ENCODE data around the gene WDR70. TPM values are rescaled to one million over a fixed set of nuclear protein-coding genes. Genes with fewer than 3 reads are reported as not detected.

WDR70 gene
- total and polyA plus RNA-seq, 2 of the 8 experiments (the other 6 are each of a cell fraction or from before 2014, with no cell fraction given), result 10.6 to 37.4 TPM

DNA sequence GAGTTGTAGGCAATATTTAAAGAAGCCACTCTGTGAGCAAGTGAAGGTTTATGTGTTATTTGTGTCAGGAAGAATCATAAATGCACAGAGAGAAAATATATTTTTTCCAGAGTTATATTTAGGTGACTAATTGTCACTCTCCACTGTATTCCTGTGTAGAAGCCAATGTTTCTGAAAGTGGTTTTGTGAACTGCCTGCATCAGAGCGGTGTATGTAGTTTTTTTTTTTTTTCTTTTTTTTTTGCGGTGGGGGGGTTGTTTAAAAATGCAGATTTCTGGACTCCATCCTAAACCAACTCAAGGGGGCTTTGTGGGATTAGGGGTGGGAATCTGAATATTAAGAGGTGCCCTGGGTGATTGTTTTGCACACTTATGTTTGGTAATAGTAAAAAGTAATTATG, 357.3 kb downstream of the WDR70 start:
- H4K91ac ChIP-seq (replicated peaks; ENCODE audit: insufficient read length, low read length), result no peak overlapping the region
- no peak overlapping the region for H2BK12ac ChIP-seq (ENCODE audit: low read depth, low read length)
- H2AK5ac ChIP-seq (ENCODE audit: low read depth, low read length), result no peak overlapping the region
- no peak overlapping the region for H2BK5ac ChIP-seq (ENCODE audit: low read depth, low read length)
- CTCF ChIA-PET (ENCODE audit: partially characterized antibody), result interaction anchor here (0.6 to 15.5 kb wide), 2 partner anchors 12 to 297 kb away, joined by 3 to 113 read pairs; no protein-coding TSS in a partner anchor
- no peak overlapping the region for H3K56ac ChIP-seq (replicated peaks; ENCODE audit: insufficient read length, low read depth, low read length)
- no peak overlapping the region for H4K5ac ChIP-seq (ENCODE audit: insufficient read length, low read depth, low read length)
- H2BK120ac ChIP-seq (replicated peaks; ENCODE audit: low read depth, low read length), result no peak overlapping the region
- H3K27me3 ChIP-seq (replicated peaks in 1 of 4; ENCODE audit: control insufficient read depth in 3 of 4, extremely low read depth in 1 of 4, insufficient read depth in 3 of 4, low read length in 3 of 4), result no peaks in the 10 kb centered on the region
- no peak overlapping the region for H3K18ac ChIP-seq (ENCODE audit: extremely low read depth, low read length)
- H3K36me3 ChIP-seq (ENCODE audit: control insufficient read depth in 2 of 4, insufficient read depth in 4 of 4, low read length in 3 of 4), result no peaks in the 10 kb centered on the region
- H3K79me1 ChIP-seq (ENCODE audit: low read depth, low read length), result no peaks in the 10 kb centered on the region
- H2BK15ac ChIP-seq (ENCODE audit: low read length), result no peak overlapping the region
- H3K23ac ChIP-seq (ENCODE audit: insufficient read length), result no peak overlapping the region
- H4K20me1 ChIP-seq (replicated peaks in 1 of 2; ENCODE audit: control insufficient read depth in 1 of 2, insufficient read depth in 2 of 2, low read length in 2 of 2), result no peaks in the 10 kb centered on the region
- H3K4ac ChIP-seq (replicated peaks; ENCODE audit: insufficient read length, low read depth, low read length), result no peak overlapping the region
- no peak overlapping the region for H3K9ac ChIP-seq (replicated peaks in 1 of 4; ENCODE audit: extremely low read depth in 1 of 4, low read depth in 3 of 4, low read length in 3 of 4)
- no peak overlapping the region for H4K8ac ChIP-seq (ENCODE audit: extremely low read depth, insufficient read depth, low read length)
- no peak overlapping the region for H3K27ac ChIP-seq (ENCODE audit: low read depth, low read length)
- FAIRE-seq (no peak), DNase-seq (ENCODE audit: low read depth in 1 of 2, low spot score in 2 of 2) (no peak)
- no peak overlapping the region for H2AFZ ChIP-seq (ENCODE audit: low read length)
- H3K4me1 ChIP-seq (replicated peaks in 1 of 4; ENCODE audit: control insufficient read depth in 3 of 4, insufficient read depth in 4 of 4, low read length in 3 of 4), result no peaks in the 10 kb centered on the region
- no peak overlapping the region for H3K4me3 ChIP-seq (ENCODE audit: extremely low read depth in 1 of 4, insufficient read depth in 2 of 4, low read depth in 3 of 4, low read length in 4 of 4)
- peaks cover 0 to 2% of the 10 kb centered on the region in 2 experiments; a peak in 1 of 4 replicates for H3K9me3 ChIP-seq (ENCODE audit: insufficient read depth in 2 of 2, low read depth in 1 of 2, low read length in 1 of 2)
- H2BK20ac ChIP-seq (ENCODE audit: low read length), result no peak overlapping the region
- no peak overlapping the region for H3K4me2 ChIP-seq (ENCODE audit: insufficient read depth in 1 of 2, low read depth in 2 of 2, low read length in 2 of 2)
- H3K14ac ChIP-seq (ENCODE audit: insufficient read length), result no peak overlapping the region
- POLR2A ChIA-PET (ENCODE audit: partially characterized antibody), result no interaction called here
- H3K79me2 ChIP-seq (ENCODE audit: control insufficient read depth in 1 of 2, insufficient read depth in 2 of 2, low read length in 2 of 2), result no peaks in the 10 kb centered on the region
- WGBS, 2 experiments (ENCODE audit: extremely low coverage in 1 of 2, insufficient coverage in 1 of 2, insufficient read length in 1 of 2, insufficient replicate concordance in 2 of 2, low coverage in 1 of 2, low lambda C conversion rate in 2 of 2, missing lambda C conversion rate in 1 of 2), result 93% methylated on average over 2 of the region's 2 CpGs; no CpG with 5 or more reads in 1 of the 2 experiments
- no peak for TF ChIP-seq RAD21 (IDR thresholded peaks at IDR 0.05 in 1 of 2, conservative IDR thresholded peaks at IDR 0.05 in 1 of 2; ENCODE audit: low read depth in 2 of 2, low read length in 2 of 2)
- TF ChIP-seq ASH2L (IDR thresholded peaks at IDR 0.05; ENCODE audit: low read length), result no peak
- no peak for TF ChIP-seq SUZ12 (IDR thresholded peaks at IDR 0.05; ENCODE audit: low read length)
- TF ChIP-seq NRF1 (IDR thresholded peaks at IDR 0.05; ENCODE audit: low read depth, low read length), result no peak
- TF ChIP-seq TCF12 (IDR thresholded peaks at IDR 0.05; ENCODE audit: low read depth, low read length), result no peak
- no peak for TF ChIP-seq SP2 (IDR thresholded peaks at IDR 0.05; ENCODE audit: low read length)
- no peak for TF ChIP-seq SAP30 (IDR thresholded peaks at IDR 0.05; ENCODE audit: insufficient read depth, insufficient replicate concordance, low read length)
- no peak for TF ChIP-seq RNF2 (IDR thresholded peaks at IDR 0.05; ENCODE audit: borderline replicate concordance, low read depth, low read length, missing control alignments, poor library complexity, severe bottlenecking)
- TF ChIP-seq EGR1 (IDR thresholded peaks at IDR 0.05; ENCODE audit: borderline replicate concordance, low read depth, low read length), result no peak
- no peak for TF ChIP-seq YY1 (IDR thresholded peaks at IDR 0.05; ENCODE audit: low read depth, low read length)
- H3K23me2 ChIP-seq (ENCODE audit: low read depth, low read length), result no peaks in the 10 kb centered on the region
